HG03460 (cell line): ENCODE results near the gene PGP.

Experiments used
- ATAC-seq: cut with Tn5 transposase; IDR thresholded peaks from one replicate; pipeline ENCODE4 v1.9.1; 2021; ENCODE audit not compliant: unreplicated experiment

PGP gene

GRCh38 chr16:2200313-2200712, 14.3 kb downstream of the PGP start:
- ATAC-seq: no peak

DNA sequence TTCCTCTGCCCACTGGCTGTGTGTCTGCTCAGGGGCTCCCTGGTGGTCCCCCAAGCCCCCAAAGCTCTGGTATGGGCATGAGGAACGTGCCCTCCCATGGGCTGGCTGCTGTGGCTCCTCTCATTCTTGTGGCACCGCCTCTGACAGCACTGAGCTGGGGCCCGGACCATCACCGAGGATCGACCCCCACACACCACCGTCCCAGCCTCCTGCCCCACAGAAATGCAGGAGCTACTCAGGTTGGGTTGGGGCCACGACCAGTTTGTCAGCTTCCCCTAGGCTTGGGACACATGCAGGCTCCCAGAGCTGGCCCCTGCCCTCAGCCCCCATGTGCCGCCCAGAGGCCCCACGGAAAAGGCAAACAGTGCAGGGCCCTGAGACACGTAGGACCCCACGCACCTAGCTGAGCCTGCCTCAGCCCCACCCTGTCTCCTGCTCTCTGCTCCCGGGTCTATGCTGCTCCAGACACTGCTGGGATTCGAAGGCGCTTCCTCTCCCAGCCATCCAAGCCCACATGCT, 15.0 kb downstream of the PGP start:
- no peak for ATAC-seq

DNA sequence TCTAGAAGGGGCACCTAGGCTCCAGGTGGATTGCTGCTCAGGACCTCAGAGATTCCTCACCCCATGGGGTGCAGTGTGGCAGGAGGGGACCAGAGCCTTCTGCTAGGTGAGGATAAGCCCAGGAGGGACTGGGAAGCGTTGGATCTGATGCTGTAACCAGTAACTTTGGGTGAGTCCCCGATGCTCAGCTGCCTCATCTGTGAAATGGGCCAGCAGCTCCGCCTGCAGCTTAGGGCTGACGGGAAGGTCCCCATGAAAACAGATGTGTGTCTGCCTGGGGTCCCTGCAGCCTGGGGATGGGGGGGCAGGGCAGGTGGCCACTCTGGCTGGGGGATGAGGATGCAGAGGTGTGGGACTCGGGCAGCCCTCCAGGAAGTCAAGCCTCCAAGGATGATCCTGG, 15.5 kb downstream of the PGP start:
- ATAC-seq: no peak

DNA sequence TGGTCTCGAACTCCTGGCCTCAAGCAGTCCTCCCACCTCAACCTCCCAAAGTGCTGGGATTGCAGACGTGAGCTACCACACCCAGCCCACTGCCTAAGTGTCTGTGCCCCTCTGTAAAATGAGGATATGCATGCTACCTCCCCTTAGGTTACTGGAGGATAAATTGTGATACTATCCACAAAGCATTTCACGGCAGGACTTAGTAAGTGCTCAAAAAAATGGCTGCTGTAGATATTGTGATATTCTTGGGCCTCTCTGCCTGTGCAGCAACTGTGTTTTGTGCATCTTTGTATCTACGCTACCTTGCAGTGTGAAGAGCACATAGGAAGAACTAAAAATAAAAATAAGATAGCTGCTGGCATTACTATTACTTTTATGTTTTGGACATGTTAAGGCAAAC, 16.4 kb downstream of the PGP start:
- ATAC-seq: no peak

- no peak for ATAC-seq
Observed at GRCh38 chr16:2197765-2198164, 16.9 kb downstream of the PGP start.

- ATAC-seq: no peak
Observed at GRCh38 chr16:2196981-2197511, 17.6 kb downstream of the PGP start.

- no peak for ATAC-seq
Observed at GRCh38 chr16:2196162-2196980, 18.3 kb downstream of the PGP start, which contains the start of gene CASKIN1. CASKIN1 (minus strand) TSS chr16:2196605; CDS start chr16:2196432, 173 bp downstream.

DNA sequence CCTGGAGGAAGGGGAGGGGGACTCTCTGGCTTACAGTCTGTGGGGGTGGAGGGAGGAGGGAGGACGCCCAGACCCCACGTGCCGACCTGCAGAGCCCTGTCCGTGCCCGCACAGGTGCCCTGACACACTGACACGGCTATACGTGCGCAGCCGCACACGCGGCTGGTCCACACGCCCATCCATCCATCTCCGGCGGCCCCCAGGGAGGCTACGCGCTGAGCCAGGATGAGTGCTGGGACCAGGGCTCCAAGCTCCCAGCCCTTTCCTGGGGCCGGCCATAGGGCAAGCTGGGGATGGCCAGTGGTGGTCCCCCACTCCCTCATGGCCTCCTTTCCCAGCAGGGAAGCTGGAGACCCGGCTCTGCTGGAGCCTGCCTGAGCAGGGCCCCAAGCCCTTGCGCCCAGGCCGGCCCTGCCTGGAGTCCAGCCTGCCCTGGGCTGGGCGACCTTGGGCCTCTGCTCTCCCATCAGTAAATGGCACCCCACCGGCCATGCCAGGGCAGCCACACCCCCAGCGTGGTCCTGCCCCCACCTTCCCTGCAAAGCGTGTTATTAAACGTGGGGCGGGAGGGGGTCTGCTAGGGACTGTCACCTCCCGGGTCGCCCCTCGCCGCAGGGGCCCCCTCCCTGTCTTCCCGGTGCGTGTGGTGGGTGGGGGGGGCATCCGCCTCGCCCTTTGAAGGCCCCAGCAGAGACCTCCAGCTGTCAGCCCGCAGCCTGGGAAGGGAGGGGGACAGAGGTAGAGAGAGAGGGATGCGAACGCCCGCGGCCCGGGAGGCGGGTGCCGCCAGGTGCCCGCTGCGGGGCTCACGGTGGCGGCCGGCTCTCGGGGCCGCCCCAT, 19.1 kb downstream of the PGP start:
- no peak for ATAC-seq

GRCh38 chr16:2194852-2195321, 19.8 kb downstream of the PGP start:
- ATAC-seq: no peak

DNA sequence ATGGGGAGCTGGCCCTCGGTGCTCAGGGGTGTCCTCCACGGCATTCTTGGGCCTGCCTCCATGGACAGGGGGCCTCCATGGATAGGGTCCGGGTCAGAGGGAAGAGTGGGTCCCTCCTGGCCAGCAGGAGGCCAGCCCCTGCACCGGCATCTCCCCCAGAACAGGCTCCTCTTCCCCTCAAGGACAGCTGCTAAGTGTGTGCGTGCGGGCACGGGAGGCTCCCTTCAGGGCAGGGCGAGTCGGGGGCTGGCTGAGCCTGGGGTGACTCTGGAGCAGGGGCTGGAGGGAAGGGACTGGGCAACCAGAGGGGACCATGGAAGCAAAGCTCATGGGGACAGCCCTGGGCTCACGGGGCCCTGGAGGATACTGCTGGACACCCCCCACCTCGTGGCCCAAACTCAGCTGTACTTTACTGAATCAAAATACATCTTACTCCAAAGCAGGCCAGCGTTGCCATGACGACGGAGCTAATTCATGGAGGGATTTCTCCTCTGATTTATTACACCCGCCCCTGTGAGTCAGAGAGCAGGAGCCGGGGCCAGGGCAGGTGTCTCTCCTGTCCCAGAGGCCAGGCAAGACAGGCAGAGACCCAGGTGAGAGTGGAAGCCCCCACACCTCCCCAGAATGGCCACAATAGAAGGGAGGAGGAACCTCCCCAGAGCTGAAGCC, 20.3 kb downstream of the PGP start:
- ATAC-seq: no peak

- ATAC-seq: no peak
Observed at GRCh38 chr16:2191446-2191706, 23.3 kb downstream of the PGP start.

- no peak for ATAC-seq
Observed at GRCh38 chr16:2190659-2191445, 23.8 kb downstream of the PGP start.

DNA sequence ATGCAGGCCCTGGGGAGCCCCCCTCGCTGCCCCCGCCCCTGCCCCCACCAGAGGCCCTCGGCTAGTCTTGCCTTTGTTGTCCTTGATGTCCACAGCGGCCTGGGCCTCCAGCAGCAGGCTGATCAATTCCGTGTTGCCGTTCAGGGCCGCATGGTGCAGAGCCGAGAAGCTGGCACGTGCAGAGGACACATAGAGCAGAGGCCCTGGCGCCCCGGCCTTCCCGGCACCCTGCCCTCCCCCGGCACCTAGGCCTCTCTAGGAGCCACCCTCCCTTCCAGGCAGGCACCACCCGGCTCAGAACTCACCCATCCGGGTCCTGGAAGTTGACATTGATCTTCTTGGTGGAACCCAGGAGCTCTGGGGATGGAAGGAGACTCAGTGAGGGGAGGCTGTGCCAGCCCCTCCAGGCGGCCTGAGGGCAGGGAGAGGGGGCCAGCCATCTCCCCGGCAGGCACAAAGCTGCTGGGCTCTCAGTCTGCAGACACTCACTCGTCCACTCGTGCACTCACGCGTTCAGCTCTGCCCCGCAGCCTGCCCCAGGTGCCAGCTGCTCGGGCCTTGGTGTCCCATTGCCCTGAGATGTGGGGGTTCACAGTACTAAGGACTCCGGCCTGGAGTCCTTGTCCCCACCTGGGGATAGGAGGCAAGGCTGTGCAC, 24.5 kb downstream of the PGP start:
- no peak for ATAC-seq

GRCh38 chr16:2189252-2189893, 25.3 kb downstream of the PGP start:
- no peak for ATAC-seq

DNA sequence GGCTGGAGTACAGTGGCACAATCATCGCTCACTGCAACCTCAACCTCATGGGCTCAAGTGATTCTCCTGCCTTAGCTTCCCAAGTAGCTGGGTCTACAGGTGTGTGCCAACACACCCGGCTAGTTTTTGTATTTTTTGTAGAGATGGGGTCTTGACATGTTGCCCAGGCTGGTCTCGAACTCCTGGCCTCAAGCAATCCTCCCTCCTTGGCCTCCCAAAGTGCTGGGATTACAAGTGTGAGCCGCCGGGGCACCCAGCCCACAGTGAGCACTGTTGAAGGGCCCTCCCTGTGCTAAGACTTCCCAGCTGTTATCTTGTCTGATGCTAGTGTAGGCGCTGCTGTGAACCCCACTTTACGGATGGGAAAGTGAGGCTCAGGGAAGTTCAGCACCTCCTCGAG, 26.2 kb downstream of the PGP start:
- no peak for ATAC-seq

GRCh38 chr16:2187212-2187611, 27.4 kb downstream of the PGP start:
- no peak for ATAC-seq

GRCh38 chr16:2186505-2186904, 28.1 kb downstream of the PGP start:
- no peak for ATAC-seq

DNA sequence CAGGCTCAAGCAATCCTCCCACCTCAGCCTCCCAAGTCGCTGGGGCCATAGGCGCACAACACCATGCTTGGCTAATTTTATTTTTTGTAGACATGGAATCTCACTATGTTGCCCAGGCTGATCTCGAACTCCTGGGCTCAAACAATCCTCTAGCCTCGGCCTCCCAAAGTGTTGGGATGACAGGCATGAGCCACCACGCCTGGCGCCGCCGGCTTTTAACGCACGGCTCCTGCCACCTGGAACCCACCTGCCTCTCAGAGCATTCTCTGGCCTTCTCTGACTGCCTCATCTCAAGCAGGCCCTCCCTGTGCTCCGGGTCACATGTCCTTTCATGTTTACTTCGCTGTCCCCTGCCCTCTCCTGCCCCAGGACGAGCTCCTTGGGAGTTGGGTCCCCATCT, 28.6 kb downstream of the PGP start:
- no peak for ATAC-seq

- no peak for ATAC-seq
Observed at GRCh38 chr16:2184962-2185361, 29.7 kb downstream of the PGP start.
